H1 (cell line): ENCODE data around the gene TMIGD2. TPM values are rescaled to one million over a fixed set of nuclear protein-coding genes. Genes with fewer than 3 reads are reported as not detected.

ENCODE experiments used
- CTCF ChIA-PET: fragments of 300-600 bp; sonication (Branson Sonifier 250); formaldehyde crosslinking; loops from one replicate; lab custom pipeline; 2021; ENCODE audit not compliant: partially characterized antibody; lab: Charles Lee
- POLR2A ChIA-PET: fragments of 300-600 bp; sonication (Branson Sonifier 250); formaldehyde crosslinking; loops from one replicate; lab custom pipeline; 2021; ENCODE audit warnings: inconsistent platforms; ENCODE audit not compliant: partially characterized antibody; lab: Charles Lee
- DNase-seq, 2 experiments: peaks; one replicate each; pipeline versions ENCODE4 v3.0.0 to v3.0.0-alpha.2; 2010 to 2022; ENCODE audit warnings: low spot score in 2 of 2, low read depth in 1 of 2, mixed read lengths in 1 of 2
- FAIRE-seq: peaks from 2 replicates; lab custom pipeline; 2011; peaks lifted over from hg19 to GRCh38; lab: Jason Lieb, UNC
- H2AFZ ChIP-seq: 2 replicates; pipeline ENCODE4 v1.8.1; 2012; ENCODE audit warnings: low read length, inconsistent platforms
- H2AK5ac ChIP-seq: 2 replicates; pipeline ENCODE4 v1.6.1; 2013; ENCODE audit warnings: low read depth, low read length
- H2BK120ac ChIP-seq: replicated peaks from 2 replicates; pipeline ENCODE3; 2013; ENCODE audit warnings: low read depth, low read length, inconsistent platforms
- H2BK12ac ChIP-seq: 2 replicates; pipeline ENCODE4 v1.6.1; 2013; ENCODE audit warnings: low read depth, low read length
- H2BK15ac ChIP-seq: 2 replicates; pipeline ENCODE4 v1.6.1; 2013; ENCODE audit warnings: low read length
- H2BK20ac ChIP-seq: 2 replicates; pipeline ENCODE4 v1.6.1; 2013; ENCODE audit warnings: low read length
- H2BK5ac ChIP-seq: 2 replicates; pipeline ENCODE4 v1.6.1; 2013; ENCODE audit warnings: low read depth, low read length
- H3K14ac ChIP-seq: 2 replicates; pipeline ENCODE4 v1.6.1; 2013; ENCODE audit warnings: inconsistent platforms; ENCODE audit not compliant: insufficient read length
- H3K18ac ChIP-seq: 2 replicates; pipeline ENCODE4 v1.6.1; 2013; ENCODE audit warnings: low read length; ENCODE audit errors: extremely low read depth
- H3K23ac ChIP-seq: 2 replicates; pipeline ENCODE4 v1.6.1; 2013; ENCODE audit warnings: inconsistent platforms; ENCODE audit not compliant: insufficient read length
- H3K23me2 ChIP-seq: 2 replicates; pipeline ENCODE4 v1.6.1; 2013; ENCODE audit warnings: low read depth, low read length
- H3K27ac ChIP-seq: 2 replicates; pipeline ENCODE4 v1.6.1; 2011; ENCODE audit warnings: low read depth, low read length, inconsistent platforms
- H3K27me3 ChIP-seq, 4 experiments: replicated peaks in 1 of 4; 1 replicate in 1 of 4; 2 replicates in 3 of 4; pipeline versions ENCODE4 v1.6.1 to v1.8.1; 2011 to 2013; ENCODE audit warnings: low read length in 3 of 4, mild to moderate bottlenecking in 3 of 4, inconsistent platforms in 2 of 4, mixed read lengths in 2 of 4, moderate library complexity in 1 of 4; ENCODE audit not compliant: control insufficient read depth in 3 of 4, insufficient read depth in 3 of 4; ENCODE audit errors: extremely low read depth in 1 of 4
- H3K36me3 ChIP-seq, 4 experiments: 2 replicates each; pipeline versions ENCODE4 v1.6.1 to v1.8.1; 2011 to 2013; ENCODE audit warnings: mild to moderate bottlenecking in 4 of 4, low read length in 3 of 4, moderate library complexity in 2 of 4, control low read depth in 1 of 4, inconsistent platforms in 1 of 4; ENCODE audit not compliant: insufficient read depth in 4 of 4, control insufficient read depth in 2 of 4
- H3K4ac ChIP-seq: replicated peaks from 2 replicates; pipeline ENCODE3; 2013; ENCODE audit warnings: low read length, low read depth, mixed read lengths, inconsistent platforms; ENCODE audit not compliant: insufficient read length
- H3K4me1 ChIP-seq, 4 experiments: replicated peaks in 1 of 4; 1 replicate in 1 of 4; 2 replicates in 3 of 4; pipeline versions ENCODE4 v1.6.1 to v1.8.1; 2011 to 2013; ENCODE audit warnings: low read length in 3 of 4, inconsistent platforms in 2 of 4, mixed read lengths in 1 of 4; ENCODE audit not compliant: insufficient read depth in 4 of 4, control insufficient read depth in 3 of 4
- H3K4me2 ChIP-seq, 2 experiments: 2 replicates each; pipeline versions ENCODE4 v1.6.1 to v1.8.1; 2011 to 2013; ENCODE audit warnings: low read depth in 2 of 2, low read length in 2 of 2, control low read depth in 1 of 2, inconsistent platforms in 1 of 2, mild to moderate bottlenecking in 1 of 2; ENCODE audit not compliant: insufficient read depth in 1 of 2
- H3K4me3 ChIP-seq, 4 experiments: fragments of 200-600, 300-600 bp in 1 of 4; sonication (generic), shearing (Covaris generic), sonication (Bioruptor Twin) in 1 of 4; 2 replicates each; pipeline versions ENCODE4 v1.5.1 to v1.8.1; 2011 to 2016; ENCODE audit warnings: low read length in 4 of 4, low read depth in 3 of 4, control low read depth in 2 of 4, inconsistent platforms in 2 of 4, mild to moderate bottlenecking in 2 of 4, mixed read lengths in 1 of 4, moderate library complexity in 1 of 4; ENCODE audit not compliant: insufficient read depth in 2 of 4; ENCODE audit errors: extremely low read depth in 1 of 4
- H3K56ac ChIP-seq: replicated peaks from 2 replicates; pipeline ENCODE3; 2013; ENCODE audit warnings: low read depth, mild to moderate bottlenecking, mixed read lengths, low read length, inconsistent platforms; ENCODE audit not compliant: insufficient read length
- H3K79me1 ChIP-seq: 2 replicates; pipeline ENCODE4 v1.6.1; 2013; ENCODE audit warnings: low read depth, low read length, control low read depth
- H3K79me2 ChIP-seq, 2 experiments: 2 replicates each; pipeline versions ENCODE4 v1.6.1 to v1.8.1; 2012 to 2013; ENCODE audit warnings: low read length in 2 of 2, mild to moderate bottlenecking in 2 of 2, inconsistent platforms in 1 of 2; ENCODE audit not compliant: insufficient read depth in 2 of 2, control insufficient read depth in 1 of 2
- H3K9ac ChIP-seq, 4 experiments: replicated peaks in 1 of 4; 1 replicate in 1 of 4; 2 replicates in 3 of 4; pipeline versions ENCODE4 v1.6.1 to v1.8.1; 2011 to 2013; ENCODE audit warnings: low read depth in 3 of 4, low read length in 3 of 4, control low read depth in 2 of 4, mild to moderate bottlenecking in 2 of 4, moderate library complexity in 2 of 4, inconsistent platforms in 1 of 4; ENCODE audit errors: extremely low read depth in 1 of 4
- H3K9me3 ChIP-seq, 2 experiments: 2 replicates each; pipeline versions ENCODE4 v1.6.1 to v1.8.1; 2012 to 2013; ENCODE audit warnings: mild to moderate bottlenecking in 2 of 2, moderate library complexity in 2 of 2, control low read depth in 1 of 2, inconsistent platforms in 1 of 2, low read depth in 1 of 2, low read length in 1 of 2, mixed read lengths in 1 of 2; ENCODE audit not compliant: insufficient read depth in 2 of 2
- H4K20me1 ChIP-seq, 2 experiments: replicated peaks in 1 of 2; 2 replicates each; pipeline versions ENCODE3 to v1.8.1; 2011 to 2013; ENCODE audit warnings: inconsistent platforms in 2 of 2, low read length in 2 of 2, mild to moderate bottlenecking in 1 of 2; ENCODE audit not compliant: insufficient read depth in 2 of 2, control insufficient read depth in 1 of 2
- H4K5ac ChIP-seq: 2 replicates; pipeline ENCODE4 v1.6.1; 2013; ENCODE audit warnings: low read length, low read depth, mixed read lengths, inconsistent platforms; ENCODE audit not compliant: insufficient read length
- H4K8ac ChIP-seq: 2 replicates; pipeline ENCODE4 v1.8.0; 2013; ENCODE audit warnings: mild to moderate bottlenecking, moderate library complexity, low read length, inconsistent platforms; ENCODE audit not compliant: insufficient read depth; ENCODE audit errors: extremely low read depth
- H4K91ac ChIP-seq: replicated peaks from 2 replicates; pipeline ENCODE3; 2013; ENCODE audit warnings: low read length, mixed read lengths, inconsistent platforms; ENCODE audit not compliant: insufficient read length
- CREB1 ChIP-seq: IDR thresholded peaks from 2 replicates; pipeline ENCODE4 v1.6.1; 2012; ENCODE audit warnings: inconsistent platforms
- CTBP2 ChIP-seq: IDR thresholded peaks from 2 replicates; pipeline ENCODE4 v1.7.0; 2011; ENCODE audit warnings: borderline replicate concordance, mild to moderate bottlenecking, moderate library complexity, mixed read lengths, low read length; ENCODE audit not compliant: insufficient read depth, insufficient read length
- EZH2 ChIP-seq: fragments of 200-600 bp; sonication (generic); IDR thresholded peaks from 2 replicates; pipeline ENCODE4 v1.7.1; 2012; ENCODE audit warnings: low read depth, mild to moderate bottlenecking, moderate library complexity, low read length, inconsistent platforms; ENCODE audit not compliant: severe bottlenecking
- FOSL1 ChIP-seq: IDR thresholded peaks from 2 replicates; pipeline ENCODE4 v1.6.1; 2011; ENCODE audit warnings: mild to moderate bottlenecking, low read depth, low read length, moderate library complexity; ENCODE audit not compliant: insufficient read depth
- JUND ChIP-seq: IDR thresholded peaks from 2 replicates; pipeline ENCODE4 v1.6.1; 2011; ENCODE audit warnings: mild to moderate bottlenecking, improper control_type of control experiment, low read length
- NANOG ChIP-seq: IDR thresholded peaks from 2 replicates; pipeline ENCODE4 v1.6.1; 2011; ENCODE audit warnings: low read length, low read depth, mild to moderate bottlenecking, inconsistent platforms; ENCODE audit not compliant: insufficient read depth, poor library complexity, severe bottlenecking
- POLR2A ChIP-seq, 2 experiments: IDR thresholded peaks; 1 replicate in 1 of 2; 2 replicates in 1 of 2; pipeline ENCODE4 v1.6.1; 2011; ENCODE audit warnings: low read depth in 2 of 2, low read length in 2 of 2, mild to moderate bottlenecking in 2 of 2; ENCODE audit errors: control extremely low read depth in 1 of 2
- POU5F1 ChIP-seq: IDR thresholded peaks from 2 replicates; pipeline ENCODE4 v1.6.1; 2011; ENCODE audit warnings: low read depth, mild to moderate bottlenecking, low read length, moderate library complexity
- SP1 ChIP-seq: IDR thresholded peaks from 2 replicates; pipeline ENCODE4 v1.6.1; 2011; ENCODE audit warnings: low read depth, low read length
- SUZ12 ChIP-seq: fragments of 200-600 bp; sonication (generic); IDR thresholded peaks from 2 replicates; pipeline ENCODE4 v1.6.1; 2012; ENCODE audit warnings: mild to moderate bottlenecking, inconsistent platforms, low read length, moderate library complexity, mixed read lengths
- TAF1 ChIP-seq: IDR thresholded peaks from 2 replicates; pipeline ENCODE4 v1.6.1; 2011; ENCODE audit warnings: mild to moderate bottlenecking, low read depth, low read length
- TBP ChIP-seq: IDR thresholded peaks from 2 replicates; pipeline ENCODE4 v1.6.1; 2011; ENCODE audit warnings: low read depth, low read length, improper control_type of control experiment
- WGBS, 2 experiments: shearing (Covaris generic) in 1 of 2; methylation state at CpG; one replicate each; pipeline versions ENCODE4 v1.1.6 to v1.1.7; 2013 to 2015; ENCODE audit warnings: low lambda C conversion rate in 2 of 2, mixed read lengths in 2 of 2, inconsistent platforms in 1 of 2, low coverage in 1 of 2, missing lambda C conversion rate in 1 of 2; ENCODE audit not compliant: insufficient replicate concordance in 2 of 2, insufficient coverage in 1 of 2, insufficient read length in 1 of 2; ENCODE audit errors: extremely low coverage in 1 of 2, missing lambda C conversion rate in 1 of 2; 5-methylcytosine and 5-hydroxymethylcytosine counted together
- polyA plus RNA-seq, 7 experiments: library from polyadenylated mRNA; depleted of rRNA in 3 of 7; stranded (reverse) in 5 of 7; unstranded in 2 of 7; fragments of >200 nt in 5 of 7; fragments of 200-250 nt in 2 of 7; gene quantifications; 1 replicate in 5 of 7; 2 replicates in 1 of 7; 4 replicates in 1 of 7; pipeline versions ENCODE4 v1.2.1 to v1.2.3, GENCODE V29; 2011 to 2013; ENCODE audit warnings: missing spikeins in 2 of 7, mixed read lengths in 2 of 7
- total RNA-seq: library from RNA; stranded (reverse); fragmentation: NEBNext Ultra II Directional; extraction: Animal tissue kit (Norgen Biotek cat#: 25700); gene quantifications from 2 replicates; pipeline ENCODE4 v1.2.1, GENCODE V29; 2021
- TF ChIP-seq, protein P1 (sequence below): IDR thresholded peaks from 2 replicates; pipeline ENCODE4 v1.6.1; 2011; ENCODE audit warnings: low read depth, mild to moderate bottlenecking, low read length; ENCODE audit not compliant: insufficient read depth

Gene TMIGD2
- total and polyA plus RNA-seq, 2 of the 8 experiments (the other 6 are each of a cell fraction or from before 2014, with no cell fraction given), result 0.39 to 0.41 TPM

DNA sequence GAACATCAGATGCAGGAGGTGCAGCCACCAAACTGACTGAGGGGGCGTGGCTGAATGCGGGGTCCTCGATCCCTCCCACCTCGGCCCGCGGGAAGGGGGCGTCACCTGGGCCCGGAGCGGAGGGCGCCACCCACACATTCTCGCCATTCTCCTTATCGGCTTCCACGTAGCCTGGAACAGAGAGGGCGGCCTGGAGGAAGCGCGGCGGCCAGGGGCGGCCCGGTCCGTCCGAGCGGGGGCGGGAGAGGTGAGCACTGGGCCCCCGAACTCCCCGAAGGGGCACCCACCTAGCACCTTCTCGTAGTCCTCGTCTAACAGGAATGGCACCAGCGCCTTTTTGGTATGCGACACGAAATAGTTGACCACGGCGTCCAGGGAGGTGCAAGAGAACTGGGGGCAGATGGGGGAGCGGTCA lies 24.7 kb upstream of the TMIGD2 start:
- peaks cover 0 to 10% (median 0%) of the 10 kb centered on the region in 4 experiments; a peak in 2 of 8 replicates for H3K36me3 ChIP-seq
- peak overlapping the region; percentile 80 for H4K91ac ChIP-seq
- peak overlapping the region; percentile 85; the same call in 1 of the 2 replicates for H4K8ac ChIP-seq
- H2AFZ ChIP-seq, result 0 out of 2 replicates have a peak overlapping the region, but pooled peaks have one; percentile 6
- peak overlapping the region in 3 of 4 experiments; percentile 54 to 74 (median 70); a peak in 5 of 7 replicates for H3K9ac ChIP-seq
- H3K14ac ChIP-seq, result no peak overlapping the region
- H2BK15ac ChIP-seq, result no peak overlapping the region; the same call in 1 of the 2 replicates
- no peaks in the 10 kb centered on the region for H3K79me1 ChIP-seq
- ChIA-PET POLR2A (interaction anchor here (0.8 to 1.1 kb wide), 4 partner anchors 14 to 54 kb away, joined by 3 to 8 read pairs (median 3); partner anchors contain the start of gene MPND), CTCF (interaction anchor here (0.5 to 8.2 kb wide), 2 partner anchors 29 to 59 kb away, joined by 3 to 71 read pairs; no protein-coding TSS in a partner anchor)
- 5% methylated on average over 29 of the region's 33 CpGs; no CpG with 5 or more reads in 1 of the 2 experiments for WGBS, 2 experiments
- peaks cover 4 to 15% of the 10 kb centered on the region in 2 experiments for H4K20me1 ChIP-seq
- peak overlapping the region; percentile 75 for H3K27ac ChIP-seq
- no peak overlapping the region for H2BK120ac ChIP-seq
- H3K4ac ChIP-seq, result peak overlapping the region; percentile 53
- H3K18ac ChIP-seq, result no peak overlapping the region
- H2BK12ac ChIP-seq, result peak overlapping the region; percentile 60
- DNase-seq (peak in 1 of 2 experiments; percentile 89), FAIRE-seq (no peak)
- H3K4me1 ChIP-seq, result peaks cover 0 to 6% (median 3%) of the 10 kb centered on the region in 4 experiments; a peak in 5 of 7 replicates
- H3K79me2 ChIP-seq, result no peaks in the 10 kb centered on the region
- H3K27me3 ChIP-seq, result no peaks in the 10 kb centered on the region; a peak in 1 of 7 replicates
- peak overlapping the region; percentile 88 to 95 for H3K4me2 ChIP-seq
- H3K23me2 ChIP-seq, result peaks cover 12% of the 10 kb centered on the region; the same call in 1 of the 2 replicates
- 0 out of 2 replicates have a peak overlapping the region, but pooled peaks have one; percentile 54 for H2BK5ac ChIP-seq
- H3K23ac ChIP-seq, result no peak overlapping the region
- no peak overlapping the region for H2AK5ac ChIP-seq
- peak overlapping the region; percentile 10 for H4K5ac ChIP-seq
- no peaks in the 10 kb centered on the region for H3K9me3 ChIP-seq
- H2BK20ac ChIP-seq, result no peak overlapping the region
- H3K56ac ChIP-seq, result no peak overlapping the region
- peak overlapping the region; percentile 59 to 70 (median 65) for H3K4me3 ChIP-seq
- TF ChIP-seq FOSL1 (no peak), JUND (no peak), CREB1 (no peak; the same call in none of the 2 replicates), CTBP2 (no peak), EZH2 (no peak), SP1 (0 out of 2 replicates have a peak, but pooled peaks have one; percentile 32), TBP (no peak), SUZ12 (no peak), POLR2A (IDR thresholded peaks at IDR 0.05; ENCODE audit: control extremely low read depth in 1 of 2, low read depth in 2 of 2, low read length in 2 of 2) (no peak), TAF1 (no peak), POU5F1 (no peak), NANOG (no peak)
- TF ChIP-seq, protein P1, sequence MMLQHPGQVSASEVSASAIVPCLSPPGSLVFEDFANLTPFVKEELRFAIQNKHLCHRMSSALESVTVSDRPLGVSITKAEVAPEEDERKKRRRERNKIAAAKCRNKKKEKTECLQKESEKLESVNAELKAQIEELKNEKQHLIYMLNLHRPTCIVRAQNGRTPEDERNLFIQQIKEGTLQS, result no peak
